HepG2 (cell line): ENCODE results near the gene SRCAP. TPM values are rescaled to one million over a fixed set of nuclear protein-coding genes. Genes with fewer than 3 reads are reported as not detected.
A peak's percentile ranks its signal among the peaks of the same experiment; 100 is the strongest.

ENCODE experiments used
- AHR ChIP-seq: IDR thresholded peaks from 2 replicates; pipeline ENCODE4 v1.6.1; 2018; ENCODE audit warnings: missing genetic modification reagents, missing compliant biosample characterization
- CBX2 ChIP-seq, 2 experiments: fragments of 200-600 bp in 1 of 2; sonication (generic); formaldehyde crosslinking in 1 of 2; IDR thresholded peaks; 2 replicates each; pipeline versions ENCODE4 v1.7.0 to v1.8.1; 2018 to 2022; ENCODE audit warnings: low read depth in 2 of 2, low read length in 1 of 2, mild to moderate bottlenecking in 1 of 2, missing genetic modification reagents in 1 of 2
- ELF4 ChIP-seq: sonication (generic); formaldehyde crosslinking; IDR thresholded peaks from 2 replicates; pipeline ENCODE4 v1.5.0; 2020; ENCODE audit warnings: missing genetic modification reagents, mild to moderate bottlenecking, moderate library complexity, borderline replicate concordance
- HOXA3 ChIP-seq: sonication (generic); formaldehyde crosslinking; IDR thresholded peaks from 2 replicates; pipeline ENCODE4 v1.5.0; 2020; ENCODE audit warnings: missing genetic modification reagents
- NFE2L2 ChIP-seq: fragments of 150-350 bp; IDR thresholded peaks from 2 replicates; pipeline ENCODE4 v1.6.1; 2014; ENCODE audit warnings: low read length
- NR1H2 ChIP-seq: sonication (generic); formaldehyde crosslinking; IDR thresholded peaks from 2 replicates; pipeline ENCODE4 v1.8.1; 2022; ENCODE audit warnings: low read depth, missing genetic modification reagents, borderline replicate concordance
- RFX5 ChIP-seq: IDR thresholded peaks from 2 replicates; pipeline ENCODE4 v1.6.1; 2011; ENCODE audit warnings: low read depth, low read length, improper control_type of control experiment
- RORA ChIP-seq: sonication (generic); formaldehyde crosslinking; IDR thresholded peaks from 2 replicates; pipeline ENCODE4 v1.5.0; 2020; ENCODE audit warnings: mild to moderate bottlenecking, missing genetic modification reagents, moderate library complexity
- SRSF4 ChIP-seq: fragments of 200-400 bp; formaldehyde crosslinking; IDR thresholded peaks from one replicate; pipeline ENCODE4 v1.6.1; 2018; ENCODE audit warnings: mild to moderate bottlenecking, low read depth, low read length, moderate library complexity; ENCODE audit not compliant: poor library complexity, severe bottlenecking
- YEATS4 ChIP-seq: sonication (generic); formaldehyde crosslinking; IDR thresholded peaks from 2 replicates; pipeline ENCODE4 v1.4.0; 2020; ENCODE audit warnings: missing genetic modification reagents, borderline replicate concordance
- ZNF7 ChIP-seq: IDR thresholded peaks from 2 replicates; pipeline ENCODE4 v1.6.1; 2016; ENCODE audit warnings: missing biosample characterization, missing genetic modification reagents
- polyA plus RNA-seq, 8 experiments: library from polyadenylated mRNA; depleted of rRNA in 3 of 8; stranded (reverse) in 7 of 8; unstranded in 1 of 8; fragments of >200 nt; fragmentation: Illumina TruSeq in 4 of 8; extraction: Trizol in 4 of 8; gene quantifications; 2 replicates each; pipeline versions ENCODE4 v1.2.1 to v1.2.3, GENCODE V29; 2011 to 2016; ENCODE audit warnings: low read depth in 4 of 8, missing spikeins in 1 of 8, mixed read lengths in 1 of 8; ENCODE audit not compliant: insufficient read depth in 1 of 8
- total RNA-seq, 5 experiments: library from RNA; depleted of rRNA; stranded (reverse); fragments of >200 nt; fragmentation: Illumina TruSeq; extraction: Trizol; gene quantifications; 2 replicates each; pipeline ENCODE4 v1.2.3, GENCODE V29; 2016; ENCODE audit warnings: low read depth in 1 of 5
- TF ChIP-seq, protein P1 (sequence below): sonication (generic); formaldehyde crosslinking; IDR thresholded peaks from 2 replicates; pipeline ENCODE4 v1.5.1; 2020; ENCODE audit warnings: missing genetic modification reagents, mild to moderate bottlenecking, borderline replicate concordance
- TF ChIP-seq, protein P2 (sequence below): sonication (generic); formaldehyde crosslinking; IDR thresholded peaks from 2 replicates; pipeline ENCODE4 v1.4.0; 2020; ENCODE audit warnings: missing genetic modification reagents
- TF ChIP-seq, protein P3 (sequence below): sonication (generic); formaldehyde crosslinking; IDR thresholded peaks from 2 replicates; pipeline ENCODE4 v1.5.1; 2020; ENCODE audit warnings: mild to moderate bottlenecking, missing genetic modification reagents
- TF ChIP-seq, protein P4 (sequence below): IDR thresholded peaks from 2 replicates; pipeline ENCODE4 v1.6.1; 2016; ENCODE audit warnings: low read depth

Gene SRCAP
- total and polyA plus RNA-seq, 2 of the 13 experiments (the other 11 are each of a cell fraction or from before 2014, with no cell fraction given) = 4.9 to 9.0 TPM

DNA sequence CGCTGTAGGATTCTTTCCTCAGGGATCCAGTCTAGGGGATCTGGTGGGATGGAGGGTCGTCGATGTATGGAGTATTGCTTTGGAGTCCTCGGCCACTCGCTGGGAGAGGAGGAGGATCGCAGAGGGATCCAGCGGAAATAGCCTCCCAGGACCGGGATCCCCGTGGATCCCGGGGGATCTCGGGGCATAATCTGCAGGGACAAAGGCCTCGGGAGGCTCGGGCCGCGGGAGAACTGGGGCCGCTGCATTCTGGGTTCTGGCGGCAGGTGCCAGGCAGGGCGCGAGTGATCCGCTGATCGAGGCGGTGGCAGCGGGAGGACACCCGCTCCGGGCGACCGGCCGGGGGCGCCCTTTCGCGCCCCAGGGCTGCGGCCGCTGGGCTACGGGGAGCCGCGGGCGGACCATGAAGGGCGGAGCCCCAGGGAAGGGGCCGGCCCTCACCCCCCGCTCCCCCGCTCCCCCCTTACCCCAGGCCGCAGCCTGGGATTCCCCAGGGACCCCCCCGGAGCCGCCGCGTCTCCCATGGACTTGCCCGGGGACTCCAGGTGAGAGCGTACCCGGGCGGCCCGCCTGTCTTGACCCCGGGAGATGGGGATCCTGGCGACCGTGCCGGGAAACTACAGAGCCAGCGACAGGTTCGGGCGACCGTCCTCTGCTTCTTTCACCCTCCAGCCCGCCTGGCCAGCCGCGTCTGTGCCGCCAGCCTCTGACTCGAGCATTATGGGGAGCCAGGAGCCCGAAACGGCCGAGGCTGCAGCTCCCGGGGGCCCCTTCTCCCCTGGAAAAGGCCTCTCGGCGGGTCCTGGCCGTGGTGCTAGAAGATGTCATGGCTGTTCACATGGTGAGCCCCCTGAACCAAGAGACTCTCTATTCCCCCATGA is 47.6 kb upstream of the SRCAP start (continued):
- TF ChIP-seq, protein P1, sequence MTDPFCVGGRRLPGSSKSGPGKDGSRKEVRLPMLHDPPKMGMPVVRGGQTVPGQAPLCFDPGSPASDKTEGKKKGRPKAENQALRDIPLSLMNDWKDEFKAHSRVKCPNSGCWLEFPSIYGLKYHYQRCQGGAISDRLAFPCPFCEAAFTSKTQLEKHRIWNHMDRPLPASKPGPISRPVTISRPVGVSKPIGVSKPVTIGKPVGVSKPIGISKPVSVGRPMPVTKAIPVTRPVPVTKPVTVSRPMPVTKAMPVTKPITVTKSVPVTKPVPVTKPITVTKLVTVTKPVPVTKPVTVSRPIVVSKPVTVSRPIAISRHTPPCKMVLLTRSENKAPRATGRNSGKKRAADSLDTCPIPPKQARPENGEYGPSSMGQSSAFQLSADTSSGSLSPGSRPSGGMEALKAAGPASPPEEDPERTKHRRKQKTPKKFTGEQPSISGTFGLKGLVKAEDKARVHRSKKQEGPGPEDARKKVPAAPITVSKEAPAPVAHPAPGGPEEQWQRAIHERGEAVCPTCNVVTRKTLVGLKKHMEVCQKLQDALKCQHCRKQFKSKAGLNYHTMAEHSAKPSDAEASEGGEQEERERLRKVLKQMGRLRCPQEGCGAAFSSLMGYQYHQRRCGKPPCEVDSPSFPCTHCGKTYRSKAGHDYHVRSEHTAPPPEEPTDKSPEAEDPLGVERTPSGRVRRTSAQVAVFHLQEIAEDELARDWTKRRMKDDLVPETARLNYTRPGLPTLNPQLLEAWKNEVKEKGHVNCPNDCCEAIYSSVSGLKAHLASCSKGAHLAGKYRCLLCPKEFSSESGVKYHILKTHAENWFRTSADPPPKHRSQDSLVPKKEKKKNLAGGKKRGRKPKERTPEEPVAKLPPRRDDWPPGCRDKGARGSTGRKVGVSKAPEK (CRISPR knock-in tag) = no peak
- no peak for TF ChIP-seq SRSF4
- TF ChIP-seq, protein P2, sequence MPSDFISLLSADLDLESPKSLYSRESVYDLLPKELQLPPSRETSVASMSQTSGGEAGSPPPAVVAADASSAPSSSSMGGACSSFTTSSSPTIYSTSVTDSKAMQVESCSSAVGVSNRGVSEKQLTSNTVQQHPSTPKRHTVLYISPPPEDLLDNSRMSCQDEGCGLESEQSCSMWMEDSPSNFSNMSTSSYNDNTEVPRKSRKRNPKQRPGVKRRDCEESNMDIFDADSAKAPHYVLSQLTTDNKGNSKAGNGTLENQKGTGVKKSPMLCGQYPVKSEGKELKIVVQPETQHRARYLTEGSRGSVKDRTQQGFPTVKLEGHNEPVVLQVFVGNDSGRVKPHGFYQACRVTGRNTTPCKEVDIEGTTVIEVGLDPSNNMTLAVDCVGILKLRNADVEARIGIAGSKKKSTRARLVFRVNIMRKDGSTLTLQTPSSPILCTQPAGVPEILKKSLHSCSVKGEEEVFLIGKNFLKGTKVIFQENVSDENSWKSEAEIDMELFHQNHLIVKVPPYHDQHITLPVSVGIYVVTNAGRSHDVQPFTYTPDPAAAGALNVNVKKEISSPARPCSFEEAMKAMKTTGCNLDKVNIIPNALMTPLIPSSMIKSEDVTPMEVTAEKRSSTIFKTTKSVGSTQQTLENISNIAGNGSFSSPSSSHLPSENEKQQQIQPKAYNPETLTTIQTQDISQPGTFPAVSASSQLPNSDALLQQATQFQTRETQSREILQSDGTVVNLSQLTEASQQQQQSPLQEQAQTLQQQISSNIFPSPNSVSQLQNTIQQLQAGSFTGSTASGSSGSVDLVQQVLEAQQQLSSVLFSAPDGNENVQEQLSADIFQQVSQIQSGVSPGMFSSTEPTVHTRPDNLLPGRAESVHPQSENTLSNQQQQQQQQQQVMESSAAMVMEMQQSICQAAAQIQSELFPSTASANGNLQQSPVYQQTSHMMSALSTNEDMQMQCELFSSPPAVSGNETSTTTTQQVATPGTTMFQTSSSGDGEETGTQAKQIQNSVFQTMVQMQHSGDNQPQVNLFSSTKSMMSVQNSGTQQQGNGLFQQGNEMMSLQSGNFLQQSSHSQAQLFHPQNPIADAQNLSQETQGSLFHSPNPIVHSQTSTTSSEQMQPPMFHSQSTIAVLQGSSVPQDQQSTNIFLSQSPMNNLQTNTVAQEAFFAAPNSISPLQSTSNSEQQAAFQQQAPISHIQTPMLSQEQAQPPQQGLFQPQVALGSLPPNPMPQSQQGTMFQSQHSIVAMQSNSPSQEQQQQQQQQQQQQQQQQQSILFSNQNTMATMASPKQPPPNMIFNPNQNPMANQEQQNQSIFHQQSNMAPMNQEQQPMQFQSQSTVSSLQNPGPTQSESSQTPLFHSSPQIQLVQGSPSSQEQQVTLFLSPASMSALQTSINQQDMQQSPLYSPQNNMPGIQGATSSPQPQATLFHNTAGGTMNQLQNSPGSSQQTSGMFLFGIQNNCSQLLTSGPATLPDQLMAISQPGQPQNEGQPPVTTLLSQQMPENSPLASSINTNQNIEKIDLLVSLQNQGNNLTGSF = peak; percentile 61; the same call in 1 of the 2 replicates
- TF ChIP-seq ZNF7 = no peak
- no peak for TF ChIP-seq RFX5
- TF ChIP-seq, protein P3, sequence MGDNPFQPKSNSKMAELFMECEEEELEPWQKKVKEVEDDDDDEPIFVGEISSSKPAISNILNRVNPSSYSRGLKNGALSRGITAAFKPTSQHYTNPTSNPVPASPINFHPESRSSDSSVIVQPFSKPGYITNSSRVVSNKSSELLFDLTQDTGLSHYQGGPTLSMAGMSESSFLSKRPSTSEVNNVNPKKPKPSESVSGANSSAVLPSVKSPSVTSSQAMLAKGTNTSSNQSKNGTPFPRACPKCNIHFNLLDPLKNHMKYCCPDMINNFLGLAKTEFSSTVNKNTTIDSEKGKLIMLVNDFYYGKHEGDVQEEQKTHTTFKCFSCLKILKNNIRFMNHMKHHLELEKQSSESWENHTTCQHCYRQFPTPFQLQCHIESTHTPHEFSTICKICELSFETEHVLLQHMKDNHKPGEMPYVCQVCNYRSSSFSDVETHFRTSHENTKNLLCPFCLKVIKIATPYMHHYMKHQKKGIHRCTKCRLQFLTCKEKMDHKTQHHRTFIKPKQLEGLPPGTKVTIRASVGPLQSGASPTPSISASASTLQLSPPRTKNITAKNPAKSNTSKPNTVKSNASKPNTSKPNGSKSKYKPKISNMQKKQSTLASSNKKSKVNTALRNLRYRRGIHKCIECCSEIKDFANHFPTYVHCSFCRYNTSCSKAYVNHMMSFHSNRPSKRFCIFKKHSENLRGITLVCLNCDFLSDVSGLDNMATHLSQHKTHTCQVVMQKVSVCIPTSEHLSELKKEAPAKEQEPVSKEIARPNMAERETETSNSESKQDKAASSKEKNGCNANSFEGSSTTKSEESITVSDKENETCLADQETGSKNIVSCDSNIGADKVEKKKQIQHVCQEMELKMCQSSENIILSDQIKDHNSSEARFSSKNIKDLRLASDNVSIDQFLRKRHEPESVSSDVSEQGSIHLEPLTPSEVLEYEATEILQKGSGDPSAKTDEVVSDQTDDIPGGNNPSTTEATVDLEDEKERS = no peak
- peak; percentile 48 for TF ChIP-seq HOXA3
- no peak for TF ChIP-seq NR1H2
- TF ChIP-seq NFE2L2 = no peak
- TF ChIP-seq CBX2 (IDR thresholded peaks at IDR 0.05; ENCODE audit: low read depth, low read length) = no peak
- no peak for TF ChIP-seq CBX2 (CRISPR knock-in tag; IDR thresholded peaks at IDR 0.05; ENCODE audit: low read depth)
- TF ChIP-seq AHR (CRISPR knock-in tag) = peak; percentile 34; the same call in 1 of the 2 replicates
- TF ChIP-seq, protein P4, sequence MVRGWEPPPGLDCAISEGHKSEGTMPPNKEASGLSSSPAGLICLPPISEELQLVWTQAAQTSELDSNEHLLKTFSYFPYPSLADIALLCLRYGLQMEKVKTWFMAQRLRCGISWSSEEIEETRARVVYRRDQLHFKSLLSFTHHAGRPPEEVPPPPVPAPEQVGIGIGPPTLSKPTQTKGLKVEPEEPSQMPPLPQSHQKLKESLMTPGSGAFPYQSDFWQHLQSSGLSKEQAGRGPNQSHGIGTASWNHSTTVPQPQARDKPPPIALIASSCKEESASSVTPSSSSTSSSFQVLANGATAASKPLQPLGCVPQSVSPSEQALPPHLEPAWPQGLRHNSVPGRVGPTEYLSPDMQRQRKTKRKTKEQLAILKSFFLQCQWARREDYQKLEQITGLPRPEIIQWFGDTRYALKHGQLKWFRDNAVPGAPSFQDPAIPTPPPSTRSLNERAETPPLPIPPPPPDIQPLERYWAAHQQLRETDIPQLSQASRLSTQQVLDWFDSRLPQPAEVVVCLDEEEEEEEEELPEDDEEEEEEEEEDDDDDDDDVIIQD (CRISPR knock-in tag) = no peak
- TF ChIP-seq YEATS4 = peak; percentile 23; the same call in 1 of the 2 replicates
- 0 out of 2 replicates have a peak, but pooled peaks have one; percentile 53 for TF ChIP-seq ELF4 (CRISPR knock-in tag)
- TF ChIP-seq RORA (CRISPR knock-in tag) = no peak
